ENCODE measurements around the gene CIDEB. TPM values are rescaled to one million over a fixed set of nuclear protein-coding genes. Genes with fewer than 3 reads are reported as not detected.

Gene CIDEB
- total and polyA plus RNA-seq, 2 of the 13 experiments (the other 11 are each of a cell fraction or from before 2014, with no cell fraction given) = 35.8 to 110 TPM

GRCh38 chr14:24255438-24255837 lies 52.3 kb downstream of the CIDEB start (continued):
- peak; percentile 78; the same call in 1 of the 2 replicates for TF ChIP-seq ZNF318 (CRISPR knock-in tag; IDR thresholded peaks at IDR 0.05)
- no peak for TF ChIP-seq NCOR1 (IDR thresholded peaks at IDR 0.05; ENCODE audit: borderline replicate concordance, low read length)
- TF ChIP-seq YEATS2 (CRISPR knock-in tag; IDR thresholded peaks at IDR 0.05; ENCODE audit: borderline replicate concordance) = no peak
- no peak for TF ChIP-seq SNAI1 (CRISPR knock-in tag; IDR thresholded peaks at IDR 0.05; ENCODE audit: borderline replicate concordance)
- TF ChIP-seq CEBPG (CRISPR knock-in tag; IDR thresholded peaks at IDR 0.05) = no peak
- TF ChIP-seq ZNF354B (CRISPR knock-in tag; IDR thresholded peaks at IDR 0.05) = no peak
- TF ChIP-seq ATF7 (IDR thresholded peaks at IDR 0.05) = no peak
- TF ChIP-seq ATF7 (CRISPR knock-in tag; IDR thresholded peaks at IDR 0.05) = 0 out of 2 replicates have a peak, but pooled peaks have one; percentile 52
- TF ChIP-seq CBX2 (IDR thresholded peaks at IDR 0.05; ENCODE audit: low read depth, low read length) = no peak
- TF ChIP-seq CBX2 (CRISPR knock-in tag; IDR thresholded peaks at IDR 0.05; ENCODE audit: low read depth) = no peak
- 0 out of 2 replicates have a peak, but pooled peaks have one; percentile 76 for TF ChIP-seq ZNF678 (CRISPR knock-in tag; IDR thresholded peaks at IDR 0.05)
- TF ChIP-seq CCAR2 (optimal IDR thresholded peaks at IDR 0.05; ENCODE audit: low read depth, low read length) = no peak
- no peak for TF ChIP-seq ZMAT3 (CRISPR knock-in tag; conservative IDR thresholded peaks at IDR 0.05)
- no peak for TF ChIP-seq NCOA2 (CRISPR knock-in tag; IDR thresholded peaks at IDR 0.05)
- TF ChIP-seq ESRRA (CRISPR knock-in tag; IDR thresholded peaks at IDR 0.05; ENCODE audit: low read depth) = no peak
- no peak for TF ChIP-seq JUN (CRISPR knock-in tag; IDR thresholded peaks at IDR 0.05)
- 0 out of 2 replicates have a peak, but pooled peaks have one; percentile 16 for TF ChIP-seq ZNF274 (CRISPR knock-in tag; IDR thresholded peaks at IDR 0.05)
- TF ChIP-seq MATR3 (CRISPR knock-in tag; IDR thresholded peaks at IDR 0.05) = no peak
- TF ChIP-seq ZNF652 (CRISPR knock-in tag; IDR thresholded peaks at IDR 0.05; ENCODE audit: borderline replicate concordance, low read depth) = no peak
- no peak for TF ChIP-seq ZNF460 (CRISPR knock-in tag; IDR thresholded peaks at IDR 0.05; ENCODE audit: borderline replicate concordance)
- no peak for TF ChIP-seq ZNF235 (CRISPR knock-in tag; IDR thresholded peaks at IDR 0.05; ENCODE audit: borderline replicate concordance)
- TF ChIP-seq PBX3 (CRISPR knock-in tag; IDR thresholded peaks at IDR 0.05; ENCODE audit: borderline replicate concordance) = no peak
- no peak for TF ChIP-seq RCOR2 (CRISPR knock-in tag; IDR thresholded peaks at IDR 0.05)
- no peak for TF ChIP-seq ZBTB1 (CRISPR knock-in tag; IDR thresholded peaks at IDR 0.05; ENCODE audit: borderline replicate concordance)
- TF ChIP-seq MXD4 (CRISPR knock-in tag; IDR thresholded peaks at IDR 0.05) = no peak

Measured in HepG2 (cell line).